HG03108 (cell line): Measurements from ENCODE around the gene ICOS.

ENCODE experiments used
- ATAC-seq: cut with Tn5 transposase; IDR thresholded peaks from one replicate; pipeline ENCODE4 v1.9.1; 2021; ENCODE audit warnings: moderate library complexity; ENCODE audit not compliant: unreplicated experiment

Gene ICOS, protein sequence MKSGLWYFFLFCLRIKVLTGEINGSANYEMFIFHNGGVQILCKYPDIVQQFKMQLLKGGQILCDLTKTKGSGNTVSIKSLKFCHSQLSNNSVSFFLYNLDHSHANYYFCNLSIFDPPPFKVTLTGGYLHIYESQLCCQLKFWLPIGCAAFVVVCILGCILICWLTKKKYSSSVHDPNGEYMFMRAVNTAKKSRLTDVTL

DNA sequence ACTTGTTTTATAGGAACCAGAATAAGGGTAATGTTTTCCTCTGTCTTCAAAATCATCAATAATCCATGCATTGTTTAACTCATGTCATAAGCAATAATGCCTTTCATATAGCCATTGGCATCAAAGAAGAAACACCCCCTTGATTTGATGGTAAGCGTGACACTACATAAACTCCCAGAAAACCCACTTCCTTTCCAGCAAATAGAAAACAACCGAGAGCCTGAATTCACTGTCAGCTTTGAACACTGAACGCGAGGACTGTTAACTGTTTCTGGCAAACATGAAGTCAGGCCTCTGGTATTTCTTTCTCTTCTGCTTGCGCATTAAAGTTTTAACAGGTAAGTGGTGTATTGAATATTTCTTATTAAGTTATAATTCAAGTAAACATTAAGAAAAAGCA lies at the start of gene ICOS:
Gene ICOS, plus strand, starts transcription at position 229 of the 400 bp plus-strand sequence. Its CDS starts 52 bp downstream, at position 281.
- no peak for ATAC-seq

DNA sequence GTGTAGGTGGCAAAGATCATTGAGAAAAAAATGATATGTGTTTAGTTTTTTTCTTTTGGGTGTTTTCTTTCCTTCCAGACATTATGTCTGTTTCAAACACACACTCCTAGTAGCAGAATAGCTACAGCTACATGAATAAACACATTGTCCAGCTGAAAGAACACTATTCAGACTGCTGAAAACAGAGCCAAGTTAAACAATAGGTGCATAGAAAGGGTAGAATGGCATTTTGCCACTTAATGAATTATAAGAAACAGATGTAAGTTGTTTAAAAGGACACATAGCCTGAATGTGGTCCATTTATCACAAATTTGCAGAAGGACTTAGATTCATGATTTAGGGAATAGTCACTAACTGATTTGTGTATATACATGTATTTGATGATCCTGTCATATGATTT lies 48.9 kb upstream of the ICOS start:
- no peak for ATAC-seq

- no peak for ATAC-seq
These were observed 47.0 kb upstream of the ICOS start for GRCh38 chr2:203889542-203889941.

DNA sequence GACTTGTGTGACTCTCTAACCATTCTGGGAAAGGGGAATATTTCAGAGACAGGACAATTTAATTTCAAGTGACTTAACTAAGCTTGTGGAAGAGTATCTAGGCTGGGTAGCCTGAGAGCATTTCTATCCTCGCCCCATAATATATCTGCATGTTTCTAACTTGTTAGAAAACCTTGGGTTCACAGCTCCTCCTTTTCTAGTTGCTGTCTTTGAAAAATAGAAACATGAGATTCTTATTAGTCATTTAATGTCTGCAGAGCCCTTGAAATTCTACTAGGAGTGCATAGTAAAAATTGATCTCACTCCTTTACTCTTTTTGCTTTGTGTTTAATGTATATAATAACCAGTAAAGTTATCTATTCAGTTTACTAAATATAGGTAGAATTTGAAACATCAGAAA lies 46.6 kb upstream of the ICOS start:
- ATAC-seq = no peak

DNA sequence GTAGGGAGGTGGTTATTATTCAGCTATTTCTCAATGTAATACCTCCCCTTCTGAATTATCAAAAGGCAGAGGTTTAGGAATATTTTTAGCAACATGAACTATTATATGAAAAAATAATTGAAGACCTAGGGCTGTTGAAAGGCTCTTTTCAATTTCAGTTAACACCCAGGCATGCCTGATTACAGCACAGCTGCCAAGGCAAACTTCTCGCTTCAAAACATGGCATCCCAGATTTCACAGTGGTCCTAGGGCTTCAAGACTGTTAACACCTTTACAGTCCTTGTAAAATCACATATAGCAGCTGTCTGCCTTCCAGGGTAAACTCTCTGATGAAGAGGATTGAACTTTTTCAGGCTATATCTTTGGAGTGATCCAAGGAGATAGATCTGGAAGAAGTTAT lies 45.8 kb upstream of the ICOS start:
- ATAC-seq = no peak

GRCh38 chr2:203891474-203891873 lies 45.1 kb upstream of the ICOS start:
- ATAC-seq = no peak

DNA sequence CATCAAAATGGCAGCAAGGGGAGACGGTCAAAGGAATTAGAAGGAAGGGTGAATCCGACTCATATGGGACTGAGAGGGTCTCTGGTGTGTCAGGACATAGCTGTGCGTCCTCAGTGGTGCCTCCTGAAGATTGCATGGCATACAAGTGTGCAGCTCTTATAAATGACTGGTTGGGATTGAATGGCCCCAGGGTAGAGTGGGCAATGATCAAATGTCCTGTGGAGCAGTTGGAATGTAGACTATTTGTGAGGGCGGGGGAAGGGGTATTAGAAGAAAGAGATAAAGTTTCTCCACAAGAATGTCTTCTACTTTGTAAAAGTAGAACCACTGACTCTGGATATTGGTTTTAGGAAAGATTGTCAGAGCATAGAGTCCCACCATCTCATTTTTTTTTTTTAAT lies 44.4 kb upstream of the ICOS start:
- ATAC-seq = no peak

DNA sequence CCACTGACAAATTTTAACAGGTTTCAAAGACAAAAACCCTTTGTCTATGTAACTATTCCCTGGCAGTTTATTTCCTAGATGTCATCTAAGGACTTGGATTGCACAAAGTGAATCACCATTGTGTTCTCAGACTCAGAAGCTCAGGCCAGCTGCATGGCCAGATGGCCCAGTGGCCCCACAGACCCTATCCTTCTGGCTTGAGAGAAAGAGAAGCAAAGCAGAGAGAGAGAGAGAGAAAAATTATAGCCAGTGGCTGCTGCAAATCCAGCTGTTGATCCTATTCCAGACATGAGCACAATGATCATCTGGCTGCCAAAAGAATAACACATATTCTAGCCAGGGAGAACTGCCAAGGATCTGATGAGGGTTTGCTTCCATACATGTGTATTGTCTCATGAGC lies 43.2 kb upstream of the ICOS start:
- no peak for ATAC-seq

- no peak for ATAC-seq
These were observed 42.7 kb upstream of the ICOS start for GRCh38 chr2:203893840-203894239.

GRCh38 chr2:203894262-203894661 lies 42.3 kb upstream of the ICOS start:
- ATAC-seq = no peak

DNA sequence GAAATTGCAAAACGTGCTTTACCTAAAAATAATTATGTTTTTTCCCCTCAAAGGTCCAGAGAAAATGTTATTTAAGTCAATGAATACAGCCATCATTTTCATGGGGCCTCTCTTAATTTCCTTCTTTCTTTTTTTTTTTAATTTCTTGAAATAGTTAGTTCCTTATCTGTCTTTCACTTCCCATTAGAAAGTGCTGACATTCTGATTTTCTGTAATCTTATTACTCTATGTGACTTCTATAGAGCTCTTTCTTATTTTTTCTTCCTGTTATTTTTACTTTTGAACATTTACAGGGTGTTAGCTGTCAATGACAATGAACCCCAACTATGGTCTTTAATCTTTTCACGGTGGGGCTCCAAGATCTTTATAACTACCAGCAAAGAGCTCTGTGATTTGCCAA lies 39.0 kb upstream of the ICOS start:
- ATAC-seq = no peak

DNA sequence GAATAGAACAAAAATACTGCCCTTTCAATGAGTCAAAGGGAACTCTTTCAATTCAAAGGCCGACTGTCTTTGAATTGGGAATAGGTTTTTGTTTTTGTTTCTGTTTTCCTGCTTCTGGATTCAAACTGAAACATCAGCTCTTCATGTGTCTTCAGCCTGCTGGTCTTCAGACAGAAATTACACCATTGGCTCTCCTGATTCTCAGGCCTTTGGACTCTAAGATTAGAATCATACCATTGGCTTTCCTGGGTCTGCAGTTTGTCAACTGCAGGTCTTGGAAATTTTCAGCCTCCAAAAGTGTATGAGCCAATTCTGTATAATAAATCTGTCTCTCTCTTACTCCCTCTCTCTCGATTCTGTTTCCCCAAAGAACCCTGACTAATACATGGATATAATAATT lies 37.9 kb upstream of the ICOS start:
- no peak for ATAC-seq

DNA sequence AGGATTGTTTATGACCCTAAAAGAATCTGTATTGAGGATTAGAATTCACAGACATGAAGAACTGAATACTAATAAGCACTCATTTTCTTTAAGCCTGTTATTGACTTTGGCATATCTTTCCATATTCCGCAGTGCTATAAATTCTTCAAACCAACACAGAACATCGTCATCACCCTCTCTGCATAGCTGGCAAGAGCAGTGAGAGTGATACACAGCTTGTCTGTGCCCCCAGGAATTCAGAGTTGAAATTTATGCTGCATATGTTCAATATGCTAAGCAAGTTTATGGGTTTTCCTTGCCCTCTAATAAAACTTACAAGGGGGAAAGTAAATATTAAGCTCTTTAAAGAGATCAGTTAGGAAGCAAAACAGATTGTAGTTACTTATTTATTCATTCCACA lies 36.3 kb upstream of the ICOS start:
- no peak for ATAC-seq

- ATAC-seq = no peak
These were observed 32.5 kb upstream of the ICOS start for GRCh38 chr2:203904022-203904421.

GRCh38 chr2:203905656-203906055 lies 30.9 kb upstream of the ICOS start:
- ATAC-seq = no peak

GRCh38 chr2:203908066-203908796 lies 28.3 kb upstream of the ICOS start:
- no peak for ATAC-seq

DNA sequence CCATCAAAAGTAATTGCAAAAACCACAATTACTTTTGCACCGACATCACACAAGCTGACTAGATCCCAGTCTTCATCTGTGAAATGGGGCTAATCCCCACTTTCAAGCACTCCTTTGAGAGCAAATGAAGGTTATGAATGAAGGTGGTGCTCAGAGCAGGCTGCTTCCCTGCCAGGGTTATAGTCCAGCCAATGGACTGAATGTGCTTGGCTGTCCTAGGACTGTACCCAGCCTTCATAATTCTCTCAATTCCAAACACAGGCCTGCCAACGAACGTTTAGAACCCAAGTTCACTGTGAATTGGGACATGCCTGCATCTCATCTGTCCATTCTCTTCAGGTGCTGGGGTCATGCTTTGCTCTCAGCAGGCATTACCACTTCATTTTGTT lies 27.8 kb upstream of the ICOS start:
- no peak for ATAC-seq

DNA sequence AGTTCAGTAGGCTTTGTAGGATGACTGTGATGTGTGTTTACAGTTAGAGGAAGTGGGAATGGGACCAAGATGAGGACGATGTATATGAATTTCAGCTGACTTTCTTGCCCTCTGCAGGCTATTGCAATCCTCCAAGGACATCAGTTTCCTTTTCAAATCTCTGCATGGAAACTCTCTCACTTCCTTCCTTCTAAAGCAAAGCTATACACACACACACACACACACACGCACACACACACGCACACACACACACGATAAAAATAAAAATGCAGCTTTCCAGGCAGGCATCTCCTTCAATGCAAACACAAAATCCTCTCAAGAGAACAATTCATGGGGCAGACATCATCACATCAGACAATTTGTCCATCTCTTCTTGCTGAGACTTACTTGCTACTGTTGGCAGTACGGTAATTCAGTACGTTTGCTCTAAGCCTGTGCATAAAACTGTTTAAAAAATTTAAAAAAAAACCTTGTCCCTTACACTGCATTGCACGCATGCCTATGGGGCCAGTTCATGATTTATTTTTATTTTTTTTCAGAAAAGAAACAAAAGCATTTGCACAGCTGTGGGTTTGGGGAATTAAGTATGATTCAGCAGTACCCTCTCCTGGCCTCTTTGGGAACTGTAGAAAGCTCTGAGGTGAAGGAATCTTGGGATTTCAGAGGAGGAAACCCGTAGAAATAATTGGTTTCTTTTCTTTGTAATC lies 27.1 kb upstream of the ICOS start:
- ATAC-seq = no peak

GRCh38 chr2:203909974-203910373 lies 26.6 kb upstream of the ICOS start:
- ATAC-seq = no peak

- ATAC-seq = no peak
These were observed 22.6 kb upstream of the ICOS start for GRCh38 chr2:203913947-203914346.

DNA sequence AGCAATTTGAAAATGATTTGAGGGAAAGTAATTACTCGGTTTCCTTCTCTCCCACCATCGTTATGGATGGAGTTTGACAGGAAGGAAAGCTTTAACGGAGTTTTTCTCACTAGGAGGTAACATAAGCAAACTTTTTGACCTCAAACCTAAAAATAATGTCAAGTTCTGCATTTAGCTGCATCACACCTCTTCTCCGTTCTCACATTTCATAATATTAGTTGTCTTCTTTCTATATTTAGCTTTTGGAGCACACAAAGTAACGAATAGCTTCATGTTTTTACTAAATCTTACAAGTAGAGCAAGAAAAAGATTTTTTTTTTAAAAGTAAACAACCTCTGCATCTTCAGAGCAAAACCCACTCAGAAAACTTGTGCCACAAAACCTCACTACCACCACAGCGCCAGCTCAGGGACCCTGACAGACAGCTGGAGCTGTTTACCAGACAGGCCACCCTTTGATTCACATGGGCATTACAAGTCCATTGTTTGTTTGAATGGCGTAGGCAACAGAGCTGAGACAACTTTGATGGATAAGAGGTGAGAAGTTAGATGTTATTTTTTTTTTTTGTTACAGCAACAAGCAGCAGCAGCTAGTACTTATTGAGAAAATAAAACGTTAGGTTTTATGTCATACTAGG lies 21.9 kb upstream of the ICOS start:
- ATAC-seq = no peak

DNA sequence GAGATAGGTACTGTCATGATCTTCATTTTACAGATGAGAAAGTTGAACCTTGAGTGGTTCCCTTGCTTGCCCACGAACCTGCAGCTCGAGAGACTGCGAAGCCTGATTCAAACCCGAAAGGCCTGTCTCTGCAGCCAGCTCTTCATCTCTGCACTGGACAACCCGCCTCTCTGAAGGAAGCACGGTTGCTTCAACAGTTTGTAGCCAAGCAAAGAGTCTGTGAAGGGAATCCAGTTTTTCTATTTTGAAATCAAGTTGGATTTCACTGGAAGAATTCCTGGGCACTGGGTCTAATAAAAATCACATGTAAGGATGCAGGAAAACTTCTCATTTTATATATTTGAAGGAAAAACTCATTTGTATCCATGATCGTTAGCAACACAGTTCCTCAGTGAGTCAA lies 21.3 kb upstream of the ICOS start:
- ATAC-seq = no peak
